ENCODE data around the gene GRM3.

The GRM3 gene

GRCh38 chr7:86786376-86786775, 142.7 kb downstream of the GRM3 start:
- DNase-seq (ENCODE audit: low read depth in 2 of 2) = no peak

DNA sequence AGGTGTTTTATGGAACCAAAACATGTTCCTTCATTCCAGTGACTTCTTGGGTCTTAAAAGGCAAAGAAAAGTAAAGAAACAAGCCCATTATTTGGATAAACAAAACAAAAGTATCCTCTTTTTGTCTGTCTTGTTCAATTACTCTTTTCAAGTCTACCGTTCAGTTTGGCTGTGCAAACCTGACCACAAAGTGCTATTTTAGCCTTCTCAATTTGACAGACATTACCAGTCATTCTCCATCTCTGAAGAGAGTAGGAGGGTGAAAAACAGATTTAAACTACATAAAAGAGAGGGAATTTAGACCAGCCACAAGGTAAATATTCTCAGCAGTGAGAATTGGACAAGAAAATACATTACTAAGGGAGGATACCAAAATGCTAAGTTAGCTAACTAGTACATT, 145.2 kb downstream of the GRM3 start:
- DNase-seq (ENCODE audit: low read depth in 2 of 2) = no peak

DNA sequence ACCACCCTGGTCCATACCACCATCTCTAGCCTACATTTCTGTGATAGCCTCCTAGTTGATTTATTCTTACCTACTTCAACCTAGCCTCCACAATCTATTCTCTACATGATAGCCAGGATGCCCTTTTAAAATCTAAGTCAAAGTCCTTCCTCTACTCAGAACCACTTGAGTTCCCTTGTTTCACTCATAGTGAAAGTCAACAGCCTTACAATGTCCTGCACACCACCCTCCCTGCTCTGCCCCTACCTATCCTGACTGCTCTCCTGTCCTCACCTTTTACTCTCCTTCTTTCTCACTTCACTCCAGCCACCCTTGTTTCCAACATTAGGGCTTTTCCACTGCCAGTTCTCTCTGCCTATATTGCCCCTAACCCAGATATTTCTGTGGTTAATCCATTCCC, 146.7 kb downstream of the GRM3 start:
- DNase-seq (ENCODE audit: low read depth in 2 of 2) = no peak

- no peak for DNase-seq (ENCODE audit: low read depth in 2 of 2)
These were observed 148.6 kb downstream of the GRM3 start for GRCh38 chr7:86792260-86792659.

- DNase-seq (ENCODE audit: low read depth in 2 of 2) = no peak
These were observed 149.4 kb downstream of the GRM3 start for GRCh38 chr7:86793136-86793535.

DNA sequence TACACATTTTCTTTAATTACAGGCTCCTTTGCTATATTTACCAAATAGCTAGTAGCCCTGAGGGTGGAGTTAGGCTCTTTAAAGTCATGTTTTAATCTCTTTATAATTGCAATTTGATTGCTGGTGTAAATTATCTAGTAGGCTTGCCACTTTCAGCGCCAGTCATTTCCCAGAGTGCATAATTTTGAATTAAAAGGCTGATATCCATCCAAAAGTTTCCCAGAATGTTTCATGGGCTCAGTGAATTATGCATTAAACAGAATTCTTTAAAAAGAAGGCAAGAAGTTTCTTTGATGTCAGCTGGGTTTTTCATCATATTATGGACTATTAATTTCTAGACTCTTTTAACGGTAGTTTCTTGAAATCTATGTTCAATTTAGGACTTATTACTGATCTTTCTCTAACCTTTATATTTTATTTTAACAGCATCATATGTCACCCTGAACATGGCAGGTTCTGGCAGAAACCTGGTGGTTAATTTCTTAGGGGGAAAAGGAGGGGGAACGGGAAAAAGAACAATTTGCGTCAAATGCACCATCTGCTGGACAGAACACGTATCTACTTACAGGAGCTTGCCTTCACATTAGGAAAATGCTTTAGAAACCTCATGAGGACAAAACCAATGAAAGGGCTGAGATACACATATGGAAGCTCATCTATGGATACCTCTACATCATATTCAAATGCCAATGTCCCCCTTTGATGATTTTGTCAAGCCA, 171.1 kb downstream of the GRM3 start:
- DNase-seq (ENCODE audit: low read depth in 2 of 2) = no peak

DNA sequence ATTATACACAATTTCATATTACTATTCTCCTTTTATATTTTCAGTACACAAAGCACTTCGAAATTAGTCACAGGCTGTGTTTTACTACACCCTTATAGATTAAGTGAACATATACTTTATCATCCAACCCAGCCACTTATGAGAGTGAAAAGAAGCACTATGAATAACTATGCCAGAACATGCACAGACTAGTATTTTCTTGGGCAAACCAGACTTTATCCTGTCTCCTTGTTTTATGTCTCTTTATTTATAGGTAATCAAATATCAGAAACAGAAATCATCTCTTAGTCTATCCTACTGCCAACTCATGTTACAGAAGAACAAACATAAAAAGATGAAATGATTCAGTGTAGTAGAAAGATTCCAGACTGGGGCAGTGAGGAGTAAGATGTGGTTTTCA, 171.8 kb downstream of the GRM3 start:
- no peak for DNase-seq (ENCODE audit: low read depth in 2 of 2)

DNA sequence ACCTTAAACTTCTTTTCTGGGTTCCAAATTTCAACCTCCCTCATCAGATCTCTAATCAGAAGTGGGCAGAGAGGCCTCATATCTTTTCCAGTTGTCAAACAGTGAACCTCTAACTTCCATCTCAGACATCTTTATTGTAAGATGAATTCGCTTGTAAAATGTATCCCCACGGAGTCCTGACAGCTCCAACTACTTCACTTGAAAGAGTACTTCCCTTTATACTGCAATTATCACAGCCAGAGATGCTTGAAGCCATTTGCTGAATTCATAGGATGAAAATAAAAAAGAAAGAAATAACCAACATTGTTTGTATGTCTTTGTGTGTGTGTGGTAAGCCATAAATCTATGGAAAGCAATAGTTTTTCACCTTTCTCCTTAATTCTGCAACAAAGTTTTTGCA, 175.2 kb downstream of the GRM3 start:
- DNase-seq (ENCODE audit: low read depth in 2 of 2) = no peak

GRCh38 chr7:86823769-86824168, 180.1 kb downstream of the GRM3 start:
- no peak for DNase-seq (ENCODE audit: low read depth in 2 of 2)

DNA sequence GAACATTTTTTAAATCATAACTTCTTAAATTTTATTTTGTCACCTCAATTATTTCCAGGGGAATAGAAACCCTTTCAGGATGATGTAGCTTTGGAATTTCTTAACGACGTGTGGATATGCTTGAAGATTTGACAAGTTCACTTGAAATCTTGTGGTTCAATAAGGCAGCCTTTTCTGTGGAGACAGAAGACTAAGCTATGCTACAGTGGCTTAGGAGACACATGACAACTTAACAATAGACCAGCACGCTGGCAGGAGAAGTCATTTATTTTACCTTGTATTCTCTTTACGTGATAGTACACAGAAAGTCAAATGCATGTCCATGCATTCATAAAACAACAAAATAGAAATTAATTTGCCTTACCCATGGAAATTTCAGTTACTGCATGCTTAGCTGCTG, 181.6 kb downstream of the GRM3 start:
- DNase-seq (ENCODE audit: low read depth in 2 of 2) = no peak

- no peak for DNase-seq (ENCODE audit: low read depth in 2 of 2)
These were observed 183.2 kb downstream of the GRM3 start for GRCh38 chr7:86826948-86827347.

DNA sequence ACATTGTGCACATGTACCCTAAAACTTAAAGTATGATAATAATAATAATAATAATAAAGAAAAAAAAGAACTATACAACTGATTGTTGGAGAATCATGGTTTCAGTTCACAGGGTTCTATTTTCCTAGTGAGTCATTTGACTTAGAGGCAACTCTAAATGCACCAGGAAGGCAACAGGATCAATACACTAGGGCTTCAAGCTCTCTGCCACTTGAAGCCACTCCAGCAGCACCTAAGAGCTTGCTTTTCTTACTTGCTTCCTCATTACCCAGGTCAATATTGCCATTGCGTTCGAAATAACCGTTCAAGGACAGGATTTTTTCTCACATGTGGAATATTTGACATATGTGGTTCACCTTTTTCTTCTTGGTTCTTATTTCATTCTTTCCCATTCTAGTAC, 189.7 kb downstream of the GRM3 start:
- no peak for DNase-seq (ENCODE audit: low read depth in 2 of 2)

DNA sequence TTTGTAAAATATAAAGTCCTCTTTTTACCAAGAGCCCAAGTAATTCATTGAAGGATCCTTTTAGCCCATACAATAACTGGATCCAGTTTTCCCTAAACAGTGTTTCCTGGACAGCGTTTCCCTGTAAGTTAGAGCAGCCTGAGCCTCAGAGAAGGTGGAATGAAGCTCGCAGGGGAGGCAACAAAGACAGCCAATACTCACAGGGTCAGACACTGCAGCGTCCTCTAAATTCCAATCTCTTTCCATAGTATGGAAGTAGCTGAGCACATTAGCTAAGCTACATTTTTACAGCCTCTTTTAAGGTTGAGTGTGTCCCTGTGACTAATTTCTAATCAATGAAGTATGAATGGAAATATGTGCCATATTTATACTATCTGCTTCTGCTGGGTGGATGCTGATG, 193.5 kb downstream of the GRM3 start:
- no peak for DNase-seq (ENCODE audit: low read depth in 2 of 2)

DNA sequence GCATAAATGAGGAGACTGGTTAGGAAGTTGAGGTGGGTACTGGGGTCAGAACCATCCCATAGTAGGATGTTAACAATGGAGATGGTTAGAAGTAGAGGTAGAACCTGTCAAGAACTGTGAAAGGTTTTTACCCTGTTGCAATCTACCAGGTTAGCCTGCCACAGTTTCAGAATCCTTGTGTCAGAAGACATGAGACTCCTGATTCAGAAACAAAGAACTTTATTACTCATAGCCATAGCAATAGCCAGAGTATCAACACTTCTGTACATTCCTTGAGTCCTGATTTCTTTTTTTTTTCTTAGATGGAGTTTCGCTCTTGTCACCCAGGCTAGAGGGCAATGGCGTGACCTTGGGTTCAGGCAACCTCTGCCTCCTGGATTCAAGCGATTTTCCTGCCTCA, 200.9 kb downstream of the GRM3 start:
- DNase-seq (ENCODE audit: low read depth in 2 of 2) = no peak

DNA sequence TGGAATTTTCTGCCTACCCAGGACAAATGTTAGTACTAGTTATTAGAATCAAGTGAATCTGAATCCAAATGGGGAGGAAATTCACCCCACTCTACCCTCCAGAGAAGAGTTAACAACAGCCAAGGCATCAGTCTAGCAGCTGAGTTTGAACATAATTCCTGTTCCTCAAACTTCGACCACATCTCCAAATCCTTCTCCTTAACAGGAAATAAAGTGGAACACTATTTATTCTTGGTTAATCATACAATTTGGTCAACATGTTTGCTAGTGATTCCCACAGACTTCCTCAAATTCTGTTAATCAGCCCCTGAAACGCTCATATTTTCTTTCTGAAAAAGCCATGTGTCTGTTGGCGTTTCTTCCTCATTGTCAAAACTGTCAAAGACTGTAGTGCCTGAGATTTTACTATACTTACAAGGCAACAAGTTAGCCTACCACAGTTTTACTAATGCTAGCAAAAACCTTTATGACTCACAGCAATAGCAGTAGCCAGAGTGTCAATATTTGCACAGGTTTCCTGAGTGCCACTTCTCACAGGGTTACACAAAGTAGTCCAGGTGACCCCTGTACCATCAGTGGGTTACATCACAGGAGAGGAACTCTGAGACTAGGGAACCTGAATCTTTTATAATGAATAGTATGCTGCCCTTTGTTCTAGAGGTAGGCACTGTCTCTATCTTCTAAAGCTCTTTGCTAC, 202.9 kb downstream of the GRM3 start:
- DNase-seq (ENCODE audit: low read depth in 2 of 2) = no peak

DNA sequence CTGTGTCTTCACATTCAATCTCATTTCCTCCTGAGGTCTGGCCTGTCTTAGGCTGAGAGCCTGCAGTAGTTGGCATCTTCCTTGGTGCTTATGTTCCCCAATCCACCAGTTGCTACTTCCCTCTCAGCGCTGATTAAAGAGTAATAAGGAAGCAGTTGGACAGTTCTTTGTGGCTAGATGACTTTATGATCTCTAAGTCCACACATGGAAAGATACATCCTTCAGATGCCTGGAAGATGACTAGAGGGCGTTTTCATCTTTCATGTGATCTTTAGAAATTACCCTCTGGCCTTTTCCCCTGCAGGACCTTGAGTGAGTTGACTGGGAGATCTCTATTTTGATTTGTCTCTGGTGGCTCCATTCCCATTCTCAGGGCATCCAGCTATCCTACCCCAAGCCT, 204.5 kb downstream of the GRM3 start:
- DNase-seq (ENCODE audit: low read depth in 2 of 2) = no peak

- DNase-seq (ENCODE audit: low read depth in 2 of 2) = no peak
These were observed 207.9 kb downstream of the GRM3 start for GRCh38 chr7:86851566-86851965.

- no peak for DNase-seq (ENCODE audit: low read depth in 2 of 2)
These were observed 219.7 kb downstream of the GRM3 start for GRCh38 chr7:86863452-86863851.

GRCh38 chr7:86867163-86867762, 223.6 kb downstream of the GRM3 start:
- DNase-seq (ENCODE audit: low read depth in 2 of 2) = no peak

GRCh38 chr7:86876146-86876545, 232.4 kb downstream of the GRM3 start:
- DNase-seq (ENCODE audit: low read depth in 2 of 2) = no peak

GRCh38 chr7:86884152-86884551, 240.4 kb downstream of the GRM3 start:
- no peak for DNase-seq (ENCODE audit: low read depth in 2 of 2)

GRCh38 chr7:86889501-86889900, 245.8 kb downstream of the GRM3 start:
- DNase-seq (ENCODE audit: low read depth in 2 of 2) = no peak

- no peak for DNase-seq (ENCODE audit: low read depth in 2 of 2)
These were observed 254.5 kb downstream of the GRM3 start for GRCh38 chr7:86898171-86898570.
